ENCODE measurements around the gene GPR141.

GRCh38 chr7:37707754-37708485, 24.4 kb downstream of the GPR141 start:
- TF ChIP-seq, protein P1, sequence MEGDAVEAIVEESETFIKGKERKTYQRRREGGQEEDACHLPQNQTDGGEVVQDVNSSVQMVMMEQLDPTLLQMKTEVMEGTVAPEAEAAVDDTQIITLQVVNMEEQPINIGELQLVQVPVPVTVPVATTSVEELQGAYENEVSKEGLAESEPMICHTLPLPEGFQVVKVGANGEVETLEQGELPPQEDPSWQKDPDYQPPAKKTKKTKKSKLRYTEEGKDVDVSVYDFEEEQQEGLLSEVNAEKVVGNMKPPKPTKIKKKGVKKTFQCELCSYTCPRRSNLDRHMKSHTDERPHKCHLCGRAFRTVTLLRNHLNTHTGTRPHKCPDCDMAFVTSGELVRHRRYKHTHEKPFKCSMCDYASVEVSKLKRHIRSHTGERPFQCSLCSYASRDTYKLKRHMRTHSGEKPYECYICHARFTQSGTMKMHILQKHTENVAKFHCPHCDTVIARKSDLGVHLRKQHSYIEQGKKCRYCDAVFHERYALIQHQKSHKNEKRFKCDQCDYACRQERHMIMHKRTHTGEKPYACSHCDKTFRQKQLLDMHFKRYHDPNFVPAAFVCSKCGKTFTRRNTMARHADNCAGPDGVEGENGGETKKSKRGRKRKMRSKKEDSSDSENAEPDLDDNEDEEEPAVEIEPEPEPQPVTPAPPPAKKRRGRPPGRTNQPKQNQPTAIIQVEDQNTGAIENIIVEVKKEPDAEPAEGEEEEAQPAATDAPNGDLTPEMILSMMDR (IDR thresholded peaks at IDR 0.05; ENCODE audit: low read length): no peak
- no peak for TF ChIP-seq EZH2phosphoT487 (IDR thresholded peaks at IDR 0.05; ENCODE audit: low read length)

Data from MM.1S (cell line).